BLaER1 treated with 17β-estradiol and CSF1 and Interleukin-3, amounts not matched to agents 10 nM and 100 nM (cell line): ENCODE data around the gene SMIM45.

Source experiments
- H3K27ac ChIP-seq, 11 experiments: shearing (Covaris generic); formaldehyde crosslinking; 2 replicates each; pipeline ENCODE4 v1.8.1; 2022
- H3K27me3 ChIP-seq, 11 experiments: shearing (Covaris generic); formaldehyde crosslinking; 2 replicates each; pipeline ENCODE4 v1.8.1; 2022
- H3K36me3 ChIP-seq, 11 experiments: shearing (Covaris generic); formaldehyde crosslinking; 2 replicates each; pipeline ENCODE4 v1.8.1; 2022
- H3K4me1 ChIP-seq, 10 experiments: shearing (Covaris generic); formaldehyde crosslinking; 2 replicates each; pipeline ENCODE4 v1.8.1; 2022
- H3K4me2 ChIP-seq, 11 experiments: shearing (Covaris generic); formaldehyde crosslinking; 2 replicates each; pipeline ENCODE4 v1.8.1; 2022
- H3K4me3 ChIP-seq, 10 experiments: shearing (Covaris generic); formaldehyde crosslinking; 2 replicates each; pipeline ENCODE4 v1.8.1; 2022
- H3K9ac ChIP-seq, 11 experiments: shearing (Covaris generic); formaldehyde crosslinking; 2 replicates each; pipeline ENCODE4 v1.8.1; 2022
- H3K9me3 ChIP-seq, 11 experiments: shearing (Covaris generic); formaldehyde crosslinking; replicated peaks in 1 of 11; 2 replicates each; pipeline ENCODE4 v1.8.1; 2022
- H4K20me1 ChIP-seq, 11 experiments: shearing (Covaris generic); formaldehyde crosslinking; 2 replicates each; pipeline ENCODE4 v1.8.1; 2022
- Cebpa-rat ChIP-seq, 11 experiments: shearing (Covaris generic); IDR thresholded peaks; 2 replicates each; pipeline ENCODE4 v1.8.1; 2022

Gene SMIM45

GRCh38 chr22:41935015-41935351, 17.0 kb upstream of the SMIM45 start:
- peak overlapping the region in 7 of 11 experiments; percentile 43 to 81 (median 71); a peak in 13 of 22 replicates for H3K27ac ChIP-seq
- H3K4me1 ChIP-seq = peaks cover 59 to 100% (median 100%) of the 10 kb centered on the region in 10 experiments
- TF ChIP-seq Cebpa-rat (IDR thresholded peaks at IDR 0.05) = no peak
- H3K9me3 ChIP-seq = no peaks in the 10 kb centered on the region
- H3K9ac ChIP-seq = peak overlapping the region in 5 of 11 experiments; percentile 9 to 64 (median 46); a peak in 5 of 22 replicates
- H3K4me2 ChIP-seq = peak overlapping the region in 9 of 11 experiments; percentile 67 to 99 (median 89); a peak in 19 of 22 replicates
- H3K27me3 ChIP-seq = peaks cover 0 to 49% (median 0%) of the 10 kb centered on the region in 11 experiments; a peak in 6 of 22 replicates
- peaks cover 0 to 20% (median 10%) of the 10 kb centered on the region in 11 experiments; a peak in 10 of 22 replicates for H3K36me3 ChIP-seq
- no peak overlapping the region for H3K4me3 ChIP-seq
- peaks cover 0 to 63% (median 20%) of the 10 kb centered on the region in 11 experiments; a peak in 14 of 22 replicates for H4K20me1 ChIP-seq

- peaks cover 64 to 100% (median 100%) of the 10 kb centered on the region in 10 experiments for H3K4me1 ChIP-seq
- H3K9me3 ChIP-seq = no peaks in the 10 kb centered on the region
- H3K4me2 ChIP-seq = peak overlapping the region in 10 of 11 experiments; percentile 12 to 99 (median 88); a peak in 18 of 22 replicates
Observed at GRCh38 chr22:41935509-41935908, 16.4 kb upstream of the SMIM45 start.

GRCh38 chr22:41936894-41937169, 15.1 kb upstream of the SMIM45 start:
- H3K36me3 ChIP-seq = peaks cover 0 to 29% (median 14%) of the 10 kb centered on the region in 11 experiments; a peak in 10 of 22 replicates

More at GRCh38 chr22:41935509-41935908, 16.4 kb upstream of the SMIM45 start:
- Histone ChIP-seq H4K20me1 (peaks cover 0 to 63% (median 20%) of the 10 kb centered on the region in 11 experiments; a peak in 14 of 22 replicates), H3K36me3 (peaks cover 0 to 22% (median 10%) of the 10 kb centered on the region in 11 experiments; a peak in 10 of 22 replicates), H3K27ac (peak overlapping the region in 8 of 11 experiments; percentile 8 to 81 (median 68); a peak in 12 of 22 replicates), H3K27me3 (peaks cover 0 to 49% (median 0%) of the 10 kb centered on the region in 11 experiments; a peak in 6 of 22 replicates), H3K4me3 (no peak overlapping the region), H3K9ac (peak overlapping the region in 7 of 11 experiments; percentile 9 to 67 (median 46); a peak in 9 of 22 replicates)
- TF ChIP-seq Cebpa-rat (IDR thresholded peaks at IDR 0.05) = no peak

GRCh38 chr22:41939981-41940831, 11.7 kb upstream of the SMIM45 start:
- H3K4me3 ChIP-seq = peak overlapping the region in 3 of 10 experiments; percentile 0 to 54 (median 1); a peak in 2 of 20 replicates
- H3K9me3 ChIP-seq = no peaks in the 10 kb centered on the region
- H3K27ac ChIP-seq = peak overlapping the region; percentile 35 to 75 (median 69); a peak in 21 of 22 replicates
- peaks cover 0 to 26% (median 0%) of the 10 kb centered on the region in 11 experiments; a peak in 6 of 22 replicates for H3K27me3 ChIP-seq
- peaks cover 0 to 62% (median 45%) of the 10 kb centered on the region in 11 experiments; a peak in 15 of 22 replicates for H3K36me3 ChIP-seq
- H4K20me1 ChIP-seq = peaks cover 0 to 59% (median 21%) of the 10 kb centered on the region in 11 experiments; a peak in 14 of 22 replicates
- H3K4me2 ChIP-seq = peak overlapping the region; percentile 69 to 99 (median 86)
- H3K9ac ChIP-seq = peak overlapping the region in 10 of 11 experiments; percentile 36 to 77 (median 60); a peak in 20 of 22 replicates
- H3K4me1 ChIP-seq = peaks cover 60 to 92% (median 88%) of the 10 kb centered on the region in 10 experiments
- TF ChIP-seq Cebpa-rat (IDR thresholded peaks at IDR 0.05) = no peak

More at GRCh38 chr22:41936894-41937169, 15.1 kb upstream of the SMIM45 start:
- no peak overlapping the region for H3K4me3 ChIP-seq
- peaks cover 0 to 49% (median 0%) of the 10 kb centered on the region in 11 experiments; a peak in 6 of 22 replicates for H3K27me3 ChIP-seq
- peaks cover 0 to 68% (median 25%) of the 10 kb centered on the region in 11 experiments; a peak in 14 of 22 replicates for H4K20me1 ChIP-seq
- peaks cover 64 to 100% (median 98%) of the 10 kb centered on the region in 10 experiments for H3K4me1 ChIP-seq
- H3K4me2 ChIP-seq = peak overlapping the region; percentile 36 to 99 (median 86)
- H3K27ac ChIP-seq = peak overlapping the region in 6 of 11 experiments; percentile 4 to 81 (median 70); a peak in 10 of 22 replicates
- H3K9ac ChIP-seq = peak overlapping the region in 5 of 11 experiments; percentile 1 to 67 (median 59); a peak in 9 of 22 replicates
- no peaks in the 10 kb centered on the region for H3K9me3 ChIP-seq
- TF ChIP-seq Cebpa-rat (IDR thresholded peaks at IDR 0.05) = no peak

GRCh38 chr22:41940832-41941765, 10.9 kb upstream of the SMIM45 start:
- peak overlapping the region; percentile 69 to 99 (median 86) for H3K4me2 ChIP-seq
- H3K27ac ChIP-seq = peak overlapping the region; percentile 35 to 75 (median 69); a peak in 21 of 22 replicates
- peaks cover 64 to 92% (median 88%) of the 10 kb centered on the region in 10 experiments for H3K4me1 ChIP-seq
- H3K4me3 ChIP-seq = peak overlapping the region in 2 of 10 experiments; percentile 0 to 1; a peak in 1 of 20 replicates
- H3K36me3 ChIP-seq = peaks cover 0 to 64% (median 45%) of the 10 kb centered on the region in 11 experiments; a peak in 15 of 22 replicates
- TF ChIP-seq Cebpa-rat (IDR thresholded peaks at IDR 0.05) = 0 out of 22 replicates have a peak, but pooled peaks of 1 of the 11 experiments have one; percentile 7
- peak overlapping the region in 10 of 11 experiments; percentile 36 to 77 (median 59); a peak in 19 of 22 replicates for H3K9ac ChIP-seq
- H3K27me3 ChIP-seq = peaks cover 0 to 18% (median 0%) of the 10 kb centered on the region in 11 experiments; a peak in 6 of 22 replicates
- H3K9me3 ChIP-seq = no peaks in the 10 kb centered on the region
- peaks cover 0 to 50% (median 21%) of the 10 kb centered on the region in 11 experiments; a peak in 13 of 22 replicates for H4K20me1 ChIP-seq

- peak overlapping the region in 9 of 11 experiments; percentile 3 to 96 (median 49); a peak in 15 of 22 replicates for H3K4me2 ChIP-seq
- H3K27ac ChIP-seq = no peak overlapping the region
- H3K4me3 ChIP-seq = no peak overlapping the region
- H3K36me3 ChIP-seq = peaks cover 0 to 59% (median 42%) of the 10 kb centered on the region in 11 experiments; a peak in 15 of 22 replicates
- no peak for TF ChIP-seq Cebpa-rat (IDR thresholded peaks at IDR 0.05)
- no peaks in the 10 kb centered on the region for H3K9me3 ChIP-seq
- peaks cover 0 to 33% (median 18%) of the 10 kb centered on the region in 11 experiments; a peak in 13 of 22 replicates for H4K20me1 ChIP-seq
- H3K4me1 ChIP-seq = peaks cover 56 to 86% (median 80%) of the 10 kb centered on the region in 10 experiments
- H3K27me3 ChIP-seq = no peaks in the 10 kb centered on the region
- peak overlapping the region in 7 of 11 experiments; percentile 5 to 54 (median 29); a peak in 10 of 22 replicates for H3K9ac ChIP-seq
Observed at GRCh38 chr22:41943661-41944209, 8.2 kb upstream of the SMIM45 start.

GRCh38 chr22:41946629-41947423, 5.1 kb upstream of the SMIM45 start, which contains the start of gene CENPM:
Gene CENPM (minus strand): TSS chr22:41947152. CDS start chr22:41947076, 76 bp downstream.
- H4K20me1 ChIP-seq = peaks cover 0 to 16% (median 3%) of the 10 kb centered on the region in 11 experiments; a peak in 7 of 22 replicates
- H3K4me2 ChIP-seq = peak within 1 kb of the TSS; percentile 88 to 99 (median 96)
- H3K36me3 ChIP-seq = peaks cover 0 to 36% (median 31%) of the 10 kb centered on the region in 11 experiments; a peak in 15 of 22 replicates
- H3K9ac ChIP-seq = peak within 1 kb of the TSS; percentile 47 to 91 (median 88); a peak in 21 of 22 replicates
- no peaks in the 10 kb centered on the region for H3K9me3 ChIP-seq
- H3K4me1 ChIP-seq = peaks cover 43 to 86% (median 81%) of the 10 kb centered on the region in 10 experiments
- peak within 1 kb of the TSS; percentile 68 to 93 (median 84) for H3K4me3 ChIP-seq
- no peak for TF ChIP-seq Cebpa-rat (IDR thresholded peaks at IDR 0.05)
- no peaks in the 10 kb centered on the region for H3K27me3 ChIP-seq
- peak within 1 kb of the TSS in 9 of 11 experiments; percentile 59 to 89 (median 88); a peak in 18 of 22 replicates for H3K27ac ChIP-seq
